NCI-H2029 treated with DMSO at 0.1 percent for 48 hours (cell line): ENCODE results near the gene VPS45.
"Not testable (repeated sequence)": the region's sequence is repeated elsewhere in the genome, so short reads cannot be mapped to it uniquely, and the experiment has no call there.

Source experiments
- DNase-seq: peaks from one replicate; lab custom pipeline; 2025; lab: John Stamatoyannopoulos, UW

Gene VPS45

DNA sequence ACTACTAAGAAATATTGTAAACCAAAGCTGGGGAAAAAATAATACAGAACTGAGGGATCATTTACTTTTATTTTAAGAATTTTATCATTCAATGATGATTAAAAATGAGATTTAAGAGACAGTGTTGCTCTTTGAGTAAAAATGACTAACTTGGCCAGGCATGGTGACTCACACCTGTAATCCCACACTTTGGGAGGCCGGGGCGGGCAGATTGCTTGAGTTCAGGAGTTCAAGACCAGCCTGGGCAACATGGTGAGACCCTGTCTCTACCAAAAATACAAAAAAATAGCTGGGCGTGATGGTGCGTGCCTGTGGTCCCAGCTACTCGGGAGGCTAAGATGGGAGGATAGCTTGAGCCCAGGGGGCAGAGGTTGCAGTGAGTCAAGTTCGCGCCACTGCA is 60.3 kb downstream of the VPS45 start:
- DNase-seq, result no peak

DNA sequence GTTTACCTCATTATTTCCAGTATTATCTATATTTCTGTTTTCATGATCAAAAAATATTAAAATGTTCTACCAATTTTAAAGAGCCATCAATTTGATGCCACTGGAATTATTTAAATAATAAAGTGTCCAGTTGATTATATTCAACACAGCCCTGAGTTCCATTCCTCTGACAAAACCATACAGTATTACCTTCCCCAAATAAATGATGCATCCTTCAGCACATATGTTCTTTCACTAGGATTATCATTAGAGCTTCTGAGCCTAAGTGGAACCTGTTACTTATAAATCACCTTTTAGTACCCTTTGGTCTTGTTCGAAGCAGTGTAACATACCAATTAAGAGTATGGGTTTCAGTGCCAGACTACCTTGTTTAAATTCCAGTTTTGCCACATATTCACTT is 64.8 kb downstream of the VPS45 start:
- DNase-seq, result no peak

DNA sequence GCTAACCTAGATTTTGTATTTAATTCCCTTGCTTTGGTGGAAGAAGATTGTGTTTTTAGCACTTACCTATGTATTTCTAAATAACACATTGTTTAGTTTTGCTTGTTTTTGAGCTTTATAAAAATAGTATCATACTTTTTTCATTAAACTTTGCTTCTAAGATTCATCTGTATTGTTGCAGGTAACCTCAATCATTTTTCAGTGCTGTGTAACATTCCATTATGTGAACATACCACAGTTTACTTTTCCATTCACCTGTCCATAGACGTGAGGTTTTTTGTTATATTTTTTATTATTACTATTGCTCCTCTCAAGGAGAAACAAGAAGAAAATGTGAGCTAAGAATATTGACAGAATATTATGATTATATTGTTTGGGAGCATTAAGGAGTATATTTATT is 67.0 kb downstream of the VPS45 start:
- DNase-seq, result no peak

GRCh38 chr1:150135400-150135799 is 67.8 kb downstream of the VPS45 start:
- not testable (repeated sequence) for DNase-seq

DNA sequence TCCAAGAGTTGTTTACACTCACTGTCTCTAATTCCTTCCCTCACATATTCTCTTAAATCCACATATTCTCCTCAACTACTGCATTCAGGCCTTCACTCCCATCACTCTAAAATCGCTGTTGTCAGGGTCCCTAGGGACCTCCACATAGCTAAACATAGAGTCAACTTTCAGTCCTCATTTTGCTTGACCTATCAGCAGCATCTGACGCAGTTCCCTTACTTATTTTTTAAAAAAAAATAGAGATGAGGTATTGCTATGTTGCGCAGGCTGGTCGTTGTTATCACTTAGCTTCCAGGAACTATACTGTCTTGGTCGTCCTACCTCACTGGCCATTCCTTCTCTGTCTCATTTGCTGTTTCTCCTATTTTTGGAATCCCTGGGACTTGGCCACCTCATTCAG is 70.5 kb downstream of the VPS45 start:
- DNase-seq, result no peak

DNA sequence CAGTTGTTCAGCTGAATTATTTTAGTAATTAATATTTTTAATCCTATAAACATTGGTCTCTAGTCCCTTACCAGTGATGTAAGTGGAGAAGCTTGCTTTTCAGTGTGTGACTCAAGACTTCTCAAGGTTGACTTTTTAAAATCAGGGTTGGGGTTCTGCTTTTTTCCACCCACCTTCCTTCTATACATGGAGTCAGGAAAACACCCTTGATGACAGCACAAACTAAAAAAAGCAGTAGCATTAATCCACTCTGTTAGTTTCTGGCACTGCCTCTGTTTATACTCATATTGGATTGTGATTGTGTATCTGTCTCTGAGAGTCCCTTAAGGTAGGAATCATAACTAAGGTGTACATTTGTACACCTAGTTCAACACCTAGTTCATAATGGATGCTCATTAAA is 73.9 kb downstream of the VPS45 start:
- no peak for DNase-seq

DNA sequence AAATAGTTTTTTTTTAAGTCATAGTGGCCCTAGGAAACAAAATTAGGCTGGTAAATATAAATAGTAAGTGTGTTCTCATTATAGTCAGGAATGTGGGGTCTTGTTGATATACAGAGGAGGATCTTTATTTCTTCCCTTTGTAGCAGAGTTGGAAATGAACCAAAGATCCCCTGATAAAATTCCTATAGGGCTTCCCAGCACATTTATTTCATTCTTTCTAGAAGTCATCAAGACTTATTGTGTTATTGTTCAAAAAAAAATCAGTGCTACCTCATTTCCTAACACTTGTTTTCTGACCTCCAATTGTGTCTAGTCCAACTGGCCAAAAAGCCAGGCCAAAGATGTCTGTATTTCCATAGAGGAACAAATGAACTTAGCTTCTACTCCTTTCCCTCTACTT is 74.5 kb downstream of the VPS45 start:
- DNase-seq, result no peak

GRCh38 chr1:150144606-150145005 is 77.0 kb downstream of the VPS45 start:
- DNase-seq, result no peak

DNA sequence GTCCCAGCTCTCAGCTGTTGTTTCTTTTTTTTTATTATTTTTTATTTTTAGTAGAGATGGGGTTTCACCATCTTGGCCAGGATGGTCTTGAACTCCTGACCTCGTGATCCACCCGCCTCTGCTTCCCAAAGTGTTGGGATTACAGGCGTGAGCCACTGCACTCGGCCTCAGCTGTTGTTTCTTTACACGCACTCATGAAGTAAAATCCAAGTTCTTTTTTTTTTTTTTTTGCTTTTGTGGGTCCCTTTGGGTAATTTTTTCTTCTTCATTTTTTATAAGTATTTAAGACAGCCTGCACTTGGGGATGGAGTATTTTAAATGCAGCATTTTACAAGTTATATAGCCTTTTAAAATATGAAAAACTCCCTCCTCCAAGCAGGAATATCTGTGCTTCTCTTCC is 78.4 kb downstream of the VPS45 start:
- DNase-seq, result not testable (repeated sequence)

DNA sequence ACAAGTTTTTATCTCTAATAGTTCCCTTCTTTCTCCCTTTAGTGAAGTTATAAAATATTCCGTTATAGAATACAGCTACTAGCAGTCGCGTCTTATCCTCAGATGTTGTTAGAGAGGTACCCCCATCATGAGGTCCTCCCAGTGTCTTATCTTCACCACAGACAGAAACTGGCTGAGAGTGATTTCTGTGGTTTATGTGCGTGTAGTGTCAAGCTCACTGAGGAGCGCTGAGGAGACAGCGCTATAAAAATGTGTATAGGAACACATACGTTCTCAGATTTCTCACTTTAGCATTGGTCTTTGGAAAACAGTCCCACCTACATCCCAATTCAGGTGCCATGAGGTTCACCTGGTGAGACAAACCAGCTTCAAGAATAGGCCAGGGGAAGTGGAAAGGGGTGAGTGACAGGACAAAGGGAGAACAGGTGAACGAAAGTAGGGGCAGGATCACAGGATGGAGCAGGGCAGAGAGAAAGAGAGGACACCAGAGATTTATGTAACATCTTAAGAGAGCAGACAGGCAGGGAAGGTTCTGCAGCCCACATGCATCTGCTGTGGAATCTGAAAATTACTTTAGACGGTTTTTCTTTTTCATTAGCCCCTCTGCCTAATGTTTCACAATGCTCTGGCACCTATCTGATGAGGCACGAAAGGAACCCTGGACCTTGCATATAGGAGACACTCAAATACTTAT is 79.4 kb downstream of the VPS45 start:
- no peak for DNase-seq

- DNase-seq, result no peak
Measured at GRCh38 chr1:150148837-150149270, 81.3 kb downstream of the VPS45 start.

DNA sequence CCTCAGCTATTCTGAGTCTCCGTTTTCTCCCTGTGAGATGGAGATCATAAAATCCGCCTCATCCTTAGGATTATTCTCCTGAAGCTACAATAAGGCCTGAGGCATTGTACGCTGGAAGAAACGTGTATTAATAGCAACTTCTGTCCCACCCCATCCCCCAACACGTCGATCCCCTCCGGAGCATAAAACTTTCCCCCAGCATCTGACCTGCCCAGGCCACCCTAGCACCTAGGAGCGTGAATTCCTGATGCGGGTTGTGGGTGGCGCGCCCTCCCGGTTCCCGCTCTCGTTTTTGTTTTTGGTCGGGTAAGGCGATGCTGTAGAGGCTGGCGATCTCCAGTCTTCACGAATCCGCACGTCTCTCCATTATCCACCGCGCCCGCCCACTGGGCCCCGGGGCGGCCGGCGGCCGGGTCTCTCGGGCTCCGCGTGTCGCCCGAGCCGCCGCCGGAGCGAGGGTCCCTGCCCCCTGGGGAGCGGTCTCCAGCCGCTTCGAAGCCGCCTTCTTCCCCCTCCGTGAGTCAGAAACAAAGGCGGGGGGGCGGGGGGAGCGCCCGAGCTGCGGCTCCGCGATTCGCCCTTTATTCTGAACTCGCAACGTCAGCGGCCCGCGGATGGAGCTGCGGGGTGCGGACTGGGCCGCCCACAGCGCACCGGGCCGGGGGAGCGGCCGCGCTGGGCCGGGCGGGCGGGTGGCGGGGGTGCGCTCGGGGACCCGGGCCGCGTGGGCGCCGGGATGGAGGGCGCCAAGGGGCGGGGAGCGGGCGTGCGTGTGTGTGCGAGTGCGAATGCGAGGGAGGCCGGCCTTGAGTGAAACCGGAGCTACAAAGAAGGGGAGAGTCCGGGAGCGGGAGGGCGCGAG is 81.9 kb downstream of the VPS45 start, which contains the start of gene PLEKHO1:
PLEKHO1 (plus strand) TSS at position 646 of the 862 bp plus-strand sequence. CDS start 342 bp downstream, outside the sequence.
- DNase-seq, result no peak

DNA sequence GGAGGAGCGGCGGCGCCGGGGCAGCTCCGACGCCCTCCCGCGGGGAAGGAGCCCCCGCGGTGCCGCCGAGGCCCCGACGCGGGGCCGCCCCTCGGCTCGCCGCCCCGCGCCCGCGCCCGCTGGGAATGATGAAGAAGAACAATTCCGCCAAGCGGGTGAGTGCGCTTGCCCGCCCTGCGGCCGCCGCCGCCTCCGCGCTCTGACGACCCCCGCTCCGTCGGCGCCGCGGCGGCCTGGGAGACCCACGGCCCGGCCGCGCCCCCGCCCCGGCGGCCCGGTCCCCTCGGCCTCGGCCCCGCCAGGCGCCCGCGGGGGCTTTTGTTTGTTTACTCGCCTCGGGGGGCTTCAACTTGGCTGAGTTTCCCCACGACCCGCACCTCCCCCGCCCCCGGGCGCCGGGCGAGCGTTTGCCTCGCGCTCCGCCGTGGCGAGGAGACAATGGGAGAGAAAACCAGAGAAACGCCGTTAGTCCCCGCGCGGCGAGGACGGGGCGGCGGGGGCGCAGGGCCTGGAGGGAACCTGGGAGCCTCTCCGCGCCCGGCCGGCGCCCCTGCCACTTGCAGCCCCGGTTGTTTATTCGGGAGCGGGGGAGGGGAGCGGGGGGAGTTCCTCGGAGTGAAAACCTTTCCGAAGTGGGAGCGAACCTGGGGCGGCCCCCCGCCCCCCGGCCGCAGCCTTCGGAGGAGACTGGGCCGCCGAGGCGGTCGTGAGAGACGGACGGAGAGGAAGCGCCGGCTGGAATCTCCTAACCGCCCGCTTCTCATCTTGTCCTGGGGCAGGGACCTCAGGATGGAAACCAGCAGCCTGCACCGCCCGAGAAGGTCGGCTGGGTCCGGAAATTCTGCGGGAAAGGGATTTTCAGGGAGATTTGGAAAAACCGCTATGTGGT is 82.8 kb downstream of the VPS45 start:
- no peak for DNase-seq

DNA sequence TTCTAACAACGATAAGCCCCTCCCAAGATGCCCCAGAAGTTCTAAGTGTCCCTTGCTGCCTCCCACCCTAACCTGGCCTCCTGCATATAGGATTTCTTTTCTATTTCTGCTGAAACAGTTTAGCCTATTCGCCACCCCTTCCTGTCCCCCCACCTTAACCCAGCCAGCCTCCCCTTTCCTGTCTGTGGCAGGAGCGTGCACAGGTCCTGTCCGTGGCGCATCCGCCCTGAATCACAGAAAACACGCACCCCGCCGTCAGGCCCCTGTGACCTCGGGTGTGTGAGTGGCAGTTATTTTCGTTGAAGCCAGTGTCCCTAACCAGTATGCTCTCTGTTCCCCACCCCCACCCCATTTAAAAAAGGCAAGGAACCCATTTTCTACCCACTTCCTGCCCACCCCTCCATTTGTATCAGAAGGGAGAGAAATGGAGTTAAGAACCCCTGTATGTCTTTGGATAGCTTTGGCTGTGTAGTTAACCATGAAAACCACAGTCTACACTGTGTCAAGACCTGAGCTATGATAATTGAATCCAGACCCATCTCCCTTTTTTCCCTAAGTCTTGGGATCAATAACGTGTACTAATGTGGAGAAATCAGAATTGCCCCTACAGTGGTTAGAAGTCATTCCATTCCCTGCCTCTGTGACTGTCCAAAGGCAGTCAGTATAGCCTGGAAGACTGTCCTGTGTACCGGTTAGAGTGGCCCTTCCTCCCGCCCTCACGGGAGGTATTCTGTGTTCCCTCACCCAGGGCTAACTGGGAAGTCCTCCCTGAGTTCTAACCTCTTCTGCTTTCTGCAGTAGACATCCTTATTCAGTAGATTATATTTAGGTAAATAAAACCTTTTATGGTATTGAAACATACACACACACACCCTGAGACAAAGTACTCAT is 84.0 kb downstream of the VPS45 start:
- DNase-seq, result no peak

GRCh38 chr1:150152182-150152536 is 84.6 kb downstream of the VPS45 start:
- no peak for DNase-seq

DNA sequence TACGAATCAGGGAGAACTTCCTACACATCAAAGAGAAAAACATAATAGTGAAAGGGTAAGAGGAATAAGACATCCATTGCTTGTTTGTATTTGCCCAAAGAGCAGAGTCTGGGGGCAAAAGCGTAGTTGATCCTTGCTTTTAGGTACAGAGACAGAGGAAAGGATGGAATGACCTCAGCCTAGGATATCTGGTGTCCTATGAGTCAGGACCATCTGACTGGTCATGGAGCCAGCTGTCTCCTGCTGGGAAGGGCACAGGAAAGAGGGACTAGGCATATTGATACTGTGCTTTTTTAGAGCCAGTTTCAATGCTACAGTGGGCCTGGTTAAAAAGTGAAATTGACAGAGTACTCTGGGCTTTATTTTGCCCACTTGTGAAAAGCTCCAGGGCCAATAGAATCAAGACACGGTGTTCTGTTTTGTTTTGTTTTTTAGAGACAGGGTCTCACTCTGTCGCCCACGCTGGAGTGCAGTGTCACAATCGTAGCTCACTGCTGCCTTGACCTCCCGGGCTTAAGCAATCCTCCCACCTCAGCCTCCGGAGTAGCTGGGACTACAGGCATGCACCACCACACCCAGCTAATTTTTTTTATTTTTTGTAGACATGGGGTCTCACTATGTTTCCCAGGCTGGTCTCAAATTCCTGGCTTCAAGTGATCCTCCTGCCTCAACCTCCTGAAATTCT is 85.3 kb downstream of the VPS45 start:
- no peak for DNase-seq

GRCh38 chr1:150154143-150154542 is 86.6 kb downstream of the VPS45 start:
- DNase-seq, result no peak

DNA sequence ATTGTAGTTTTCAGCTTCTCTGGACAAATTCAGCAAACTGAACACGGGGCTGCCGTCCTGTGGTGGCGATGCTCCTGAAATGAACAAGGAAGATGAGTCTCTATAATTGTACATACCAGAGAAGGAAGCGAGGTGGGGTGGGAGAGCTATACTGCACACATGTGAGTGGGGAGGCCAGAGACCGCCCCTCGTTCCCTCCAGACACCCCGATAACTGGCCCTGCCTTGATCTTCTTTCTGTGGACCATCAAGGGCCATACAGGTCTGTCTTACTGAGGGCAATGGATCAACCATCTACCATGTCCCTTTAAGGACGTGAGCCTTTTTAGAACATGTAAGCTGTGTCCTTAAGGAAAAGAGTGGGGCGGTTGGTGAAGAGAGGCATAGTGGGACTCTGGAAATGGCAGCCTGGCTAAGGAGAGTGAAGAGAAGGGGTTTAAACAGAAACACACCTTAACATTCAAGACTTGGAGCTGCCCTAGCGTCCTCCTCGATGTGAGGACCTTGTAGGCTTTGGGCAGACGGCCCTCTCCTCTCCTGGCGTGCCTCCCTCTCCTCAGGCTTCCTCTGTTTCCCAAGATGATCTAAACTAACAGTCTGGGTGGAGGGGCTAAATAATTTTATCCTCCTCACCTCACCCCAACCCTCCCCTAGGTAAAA is 88.0 kb downstream of the VPS45 start:
- DNase-seq, result no peak

GRCh38 chr1:150156868-150157603 is 89.5 kb downstream of the VPS45 start:
- DNase-seq, result no peak
